OCI-LY1 (cell line): Measurements from ENCODE around the gene MATR3.
"Not testable (repeated sequence)": the region's sequence is repeated elsewhere in the genome, so short reads cannot be mapped to it uniquely, and the experiment has no call there.

Source experiments
- H2AFZ ChIP-seq: fragments of 200-600 bp; sonication (generic), shearing (Covaris generic); 2 replicates; pipeline ENCODE4 v1.6.0; 2014; ENCODE audit warnings: antibody characterized with exemption, mild to moderate bottlenecking, low read length
- H3F3A ChIP-seq: fragments of 200-600 bp; sonication (generic), shearing (Covaris generic); 2 replicates; pipeline ENCODE4 v1.6.0; 2014; ENCODE audit warnings: mild to moderate bottlenecking, antibody characterized with exemption, low read length, moderate library complexity; ENCODE audit not compliant: insufficient read depth
- H3K27ac ChIP-seq: fragments of 200-600 bp; sonication (generic); 2 replicates; pipeline ENCODE4 v1.5.1; 2014; ENCODE audit warnings: low read length, mixed run types, mild to moderate bottlenecking, low read depth; ENCODE audit not compliant: poor library complexity, severe bottlenecking
- H3K27me3 ChIP-seq: fragments of 200-600 bp; sonication (generic); 2 replicates; pipeline ENCODE4 v1.6.0; 2014; ENCODE audit warnings: antibody characterized with exemption, mild to moderate bottlenecking, low read length, moderate library complexity; ENCODE audit not compliant: insufficient read depth
- H3K36me3 ChIP-seq: fragments of 200-600 bp; sonication (generic); 2 replicates; pipeline ENCODE4 v1.6.1; 2014; ENCODE audit warnings: mild to moderate bottlenecking, antibody characterized with exemption, low read length, moderate library complexity, mixed read lengths; ENCODE audit not compliant: insufficient read depth
- H3K4me1 ChIP-seq: fragments of 200-600 bp; sonication (generic); 2 replicates; pipeline ENCODE4 v1.5.1; 2014; ENCODE audit warnings: mild to moderate bottlenecking, low read length, moderate library complexity; ENCODE audit not compliant: insufficient read depth, severe bottlenecking
- H3K4me2 ChIP-seq: fragments of 200-600 bp; sonication (generic), shearing (Covaris generic); 2 replicates; pipeline ENCODE4 v1.6.1; 2014; ENCODE audit warnings: low read length
- H3K4me3 ChIP-seq: fragments of 200-600 bp; sonication (generic); 2 replicates; pipeline ENCODE4 v1.5.1; 2014; ENCODE audit warnings: low read length, low read depth, mild to moderate bottlenecking, mixed read lengths; ENCODE audit not compliant: poor library complexity, severe bottlenecking
- H3K79me2 ChIP-seq: fragments of 200-600 bp; shearing (Covaris generic); 2 replicates; pipeline ENCODE4 v1.6.1; 2016; ENCODE audit warnings: mixed run types, low read length, mixed read lengths; ENCODE audit not compliant: insufficient read depth
- H3K9ac ChIP-seq: fragments of 200-600 bp; sonication (generic), shearing (Covaris generic); 2 replicates; pipeline ENCODE4 v1.6.1; 2014; ENCODE audit warnings: mild to moderate bottlenecking, low read length, mixed read lengths
- H3K9me2 ChIP-seq: fragments of 200-600 bp; sonication (generic), shearing (Covaris generic); 2 replicates; pipeline ENCODE4 v1.6.1; 2014; ENCODE audit warnings: low read depth, mild to moderate bottlenecking, low read length, mixed read lengths
- H3K9me3 ChIP-seq: fragments of 200-600 bp; shearing (Covaris generic); 2 replicates; pipeline ENCODE4 v1.6.1; 2014; ENCODE audit warnings: low read length, mixed read lengths
- H4K20me1 ChIP-seq: fragments of 200-600 bp; sonication (generic), shearing (Covaris generic); 2 replicates; pipeline ENCODE4 v1.6.0; 2016; ENCODE audit warnings: mild to moderate bottlenecking, low read length; ENCODE audit not compliant: insufficient read depth
- EZH2 ChIP-seq: fragments of 200-600 bp; sonication (generic), shearing (Covaris generic); IDR thresholded peaks from 2 replicates; pipeline ENCODE4 v1.8.0; 2017; ENCODE audit warnings: borderline replicate concordance, mixed run types, mild to moderate bottlenecking, antibody characterized with exemption, low read length, moderate library complexity, mixed read lengths
- TF ChIP-seq, protein P1 (sequence below): fragments of 200-600 bp; sonication (generic), shearing (Covaris generic); IDR thresholded peaks from 2 replicates; pipeline ENCODE4 v1.5.1; 2017; ENCODE audit warnings: mild to moderate bottlenecking, antibody characterized with exemption, low read length, moderate library complexity, mixed read lengths

MATR3 gene

DNA sequence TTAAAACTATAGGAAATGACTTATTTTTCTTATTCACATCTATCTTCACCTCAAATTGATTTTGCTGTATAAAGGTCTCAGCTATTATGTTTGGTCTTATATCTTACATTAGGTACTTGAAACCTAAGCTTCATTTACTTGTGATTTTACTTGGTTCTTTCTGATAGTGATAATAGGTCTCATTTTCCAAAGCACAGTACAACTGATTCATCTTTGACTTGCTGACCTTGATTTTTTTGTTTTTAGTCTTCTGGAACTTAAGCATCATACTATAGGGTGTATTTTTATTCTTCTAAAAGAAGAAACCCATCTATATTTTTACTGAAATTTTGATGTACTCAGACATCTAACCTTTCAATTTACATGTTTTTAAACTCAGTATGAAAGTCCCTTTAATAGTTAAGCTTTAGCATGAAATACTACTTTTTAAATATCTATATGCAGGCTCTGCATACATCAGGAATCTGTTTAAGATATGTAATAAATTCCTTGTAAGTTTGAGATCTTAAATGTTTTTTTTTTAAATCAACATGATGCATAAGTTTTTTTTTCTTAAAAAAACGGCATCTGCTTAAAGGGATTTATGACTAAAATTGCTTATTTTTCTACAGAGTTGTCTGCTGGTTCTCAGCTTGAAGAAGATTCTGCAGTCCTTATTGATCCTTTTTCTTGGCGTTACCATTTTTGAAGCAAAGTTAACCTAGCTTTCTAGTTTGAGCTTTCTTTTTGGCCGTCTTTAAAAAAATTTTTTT is 13.3 kb downstream of the MATR3 start:
- H3K4me3 ChIP-seq, result no peak overlapping the region
- H3K4me2 ChIP-seq, result no peak overlapping the region; the same call in 1 of the 2 replicates
- H3K27me3 ChIP-seq, result no peaks in the 10 kb centered on the region
- no peak overlapping the region for H3K9ac ChIP-seq
- peaks cover 67% of the 10 kb centered on the region for H3K4me1 ChIP-seq
- H3K27ac ChIP-seq, result no peak overlapping the region
- H2AFZ ChIP-seq, result no peak overlapping the region
- H4K20me1 ChIP-seq, result peaks cover 25% of the 10 kb centered on the region; the same call in 1 of the 2 replicates
- H3K79me2 ChIP-seq, result peaks cover 100% of the 10 kb centered on the region
- H3K9me2 ChIP-seq, result no peaks in the 10 kb centered on the region
- no peaks in the 10 kb centered on the region for H3F3A ChIP-seq
- TF ChIP-seq EZH2, result no peak
- H3K36me3 ChIP-seq, result peaks cover 32% of the 10 kb centered on the region
- H3K9me3 ChIP-seq, result no peaks in the 10 kb centered on the region

DNA sequence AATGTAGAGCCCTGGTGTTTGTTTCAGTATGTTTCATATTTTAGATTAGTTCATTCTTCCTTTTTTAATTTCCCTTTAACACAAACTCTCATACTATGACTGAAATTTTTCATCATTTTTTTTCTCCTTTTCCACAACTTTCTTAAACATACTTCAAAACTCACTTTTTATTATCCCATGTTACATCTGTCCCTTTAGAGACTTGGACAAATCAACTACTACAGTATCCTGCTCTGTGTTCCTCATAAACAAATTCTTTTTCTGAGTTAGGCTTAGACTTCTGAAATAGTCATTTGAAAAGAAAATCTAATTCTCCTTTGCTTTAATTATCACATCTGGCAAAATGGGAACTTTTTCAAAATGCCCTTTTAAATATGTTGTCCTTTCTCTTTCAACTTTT is 15.3 kb downstream of the MATR3 start:
- no peak overlapping the region for H3K27ac ChIP-seq
- H3K4me1 ChIP-seq, result peaks cover 48% of the 10 kb centered on the region
- H3K79me2 ChIP-seq, result peaks cover 100% of the 10 kb centered on the region
- H3K4me3 ChIP-seq, result no peak overlapping the region
- H4K20me1 ChIP-seq, result peaks cover 22% of the 10 kb centered on the region; the same call in 1 of the 2 replicates
- H3K36me3 ChIP-seq, result peaks cover 34% of the 10 kb centered on the region
- no peak overlapping the region for H3K9ac ChIP-seq
- no peaks in the 10 kb centered on the region for H3F3A ChIP-seq
- H3K27me3 ChIP-seq, result no peaks in the 10 kb centered on the region
- H3K9me3 ChIP-seq, result no peaks in the 10 kb centered on the region
- H3K4me2 ChIP-seq, result no peak overlapping the region
- no peaks in the 10 kb centered on the region for H3K9me2 ChIP-seq
- no peak overlapping the region for H2AFZ ChIP-seq
- no peak for TF ChIP-seq EZH2
- TF ChIP-seq, protein P1, sequence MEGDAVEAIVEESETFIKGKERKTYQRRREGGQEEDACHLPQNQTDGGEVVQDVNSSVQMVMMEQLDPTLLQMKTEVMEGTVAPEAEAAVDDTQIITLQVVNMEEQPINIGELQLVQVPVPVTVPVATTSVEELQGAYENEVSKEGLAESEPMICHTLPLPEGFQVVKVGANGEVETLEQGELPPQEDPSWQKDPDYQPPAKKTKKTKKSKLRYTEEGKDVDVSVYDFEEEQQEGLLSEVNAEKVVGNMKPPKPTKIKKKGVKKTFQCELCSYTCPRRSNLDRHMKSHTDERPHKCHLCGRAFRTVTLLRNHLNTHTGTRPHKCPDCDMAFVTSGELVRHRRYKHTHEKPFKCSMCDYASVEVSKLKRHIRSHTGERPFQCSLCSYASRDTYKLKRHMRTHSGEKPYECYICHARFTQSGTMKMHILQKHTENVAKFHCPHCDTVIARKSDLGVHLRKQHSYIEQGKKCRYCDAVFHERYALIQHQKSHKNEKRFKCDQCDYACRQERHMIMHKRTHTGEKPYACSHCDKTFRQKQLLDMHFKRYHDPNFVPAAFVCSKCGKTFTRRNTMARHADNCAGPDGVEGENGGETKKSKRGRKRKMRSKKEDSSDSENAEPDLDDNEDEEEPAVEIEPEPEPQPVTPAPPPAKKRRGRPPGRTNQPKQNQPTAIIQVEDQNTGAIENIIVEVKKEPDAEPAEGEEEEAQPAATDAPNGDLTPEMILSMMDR, result no peak

DNA sequence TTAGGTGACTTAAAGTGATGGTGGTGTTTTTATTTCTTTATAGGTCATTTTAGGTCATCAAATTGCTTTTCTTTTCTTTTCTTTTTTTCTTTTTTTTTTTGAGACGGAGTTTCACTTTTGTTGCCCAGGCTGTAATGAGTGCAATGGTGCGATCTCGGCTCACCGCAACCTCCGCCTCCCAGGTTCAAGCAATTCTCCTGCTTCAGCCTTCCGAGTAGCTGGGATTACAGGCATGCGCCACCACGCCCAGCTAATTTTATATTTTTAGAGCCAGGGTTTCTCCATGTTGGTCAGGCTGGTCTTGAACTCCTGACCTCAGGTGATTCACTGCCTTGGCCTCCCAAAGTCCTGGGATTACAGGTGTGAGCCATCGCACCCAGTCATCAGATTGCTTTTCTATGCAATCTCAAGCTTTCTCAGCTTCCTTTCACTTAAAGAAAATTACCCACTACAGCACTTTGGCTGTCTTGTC is 17.2 kb downstream of the MATR3 start:
- H3K4me2 ChIP-seq, H3K27me3 ChIP-seq, H3F3A ChIP-seq, H3K4me3 ChIP-seq, H3K9me3 ChIP-seq, H3K27ac ChIP-seq, H2AFZ ChIP-seq, H3K9me2 ChIP-seq, H3K9ac ChIP-seq: not testable (repeated sequence)
- Histone ChIP-seq H3K36me3 (peaks cover 54% of the 10 kb centered on the region), H3K4me1 (peaks cover 28% of the 10 kb centered on the region), H4K20me1 (peaks cover 27% of the 10 kb centered on the region), H3K79me2 (peaks cover 100% of the 10 kb centered on the region)

DNA sequence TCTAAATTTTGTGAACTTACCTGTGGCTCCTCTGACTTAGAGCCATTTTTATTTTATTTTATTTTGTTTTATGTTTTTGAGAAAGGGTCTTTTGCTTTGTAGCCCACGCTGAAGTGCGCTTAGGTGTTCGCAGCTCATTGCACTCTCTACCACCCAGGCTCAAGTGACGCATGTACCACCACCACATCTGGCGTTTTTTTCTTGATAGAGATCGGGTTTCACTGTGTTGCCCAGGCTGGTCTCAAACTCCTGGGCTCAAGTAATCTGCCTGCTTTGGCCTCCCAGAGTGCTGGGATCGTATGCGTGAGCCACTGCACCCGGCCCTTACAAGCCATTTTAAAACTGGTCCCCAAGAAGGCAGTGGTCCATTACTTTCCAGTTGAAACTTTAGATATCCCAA is 18.5 kb downstream of the MATR3 start:
- Histone ChIP-seq H4K20me1 (peaks cover 21% of the 10 kb centered on the region), H3K9me3 (no peaks in the 10 kb centered on the region), H3K4me3 (no peak overlapping the region), H3K4me1 (peaks cover 16% of the 10 kb centered on the region), H3K79me2 (peaks cover 95% of the 10 kb centered on the region), H3K4me2 (no peak overlapping the region), H2AFZ (no peak overlapping the region), H3F3A (peaks cover 3% of the 10 kb centered on the region; the same call in 1 of the 2 replicates), H3K9ac (no peak overlapping the region), H3K36me3 (peaks cover 67% of the 10 kb centered on the region), H3K9me2 (no peaks in the 10 kb centered on the region), H3K27me3 (no peaks in the 10 kb centered on the region), H3K27ac (no peak overlapping the region)
- TF ChIP-seq, protein P1, result no peak
- no peak for TF ChIP-seq EZH2
